ENCODE measurements around the gene KAT8.

KAT8 gene

DNA sequence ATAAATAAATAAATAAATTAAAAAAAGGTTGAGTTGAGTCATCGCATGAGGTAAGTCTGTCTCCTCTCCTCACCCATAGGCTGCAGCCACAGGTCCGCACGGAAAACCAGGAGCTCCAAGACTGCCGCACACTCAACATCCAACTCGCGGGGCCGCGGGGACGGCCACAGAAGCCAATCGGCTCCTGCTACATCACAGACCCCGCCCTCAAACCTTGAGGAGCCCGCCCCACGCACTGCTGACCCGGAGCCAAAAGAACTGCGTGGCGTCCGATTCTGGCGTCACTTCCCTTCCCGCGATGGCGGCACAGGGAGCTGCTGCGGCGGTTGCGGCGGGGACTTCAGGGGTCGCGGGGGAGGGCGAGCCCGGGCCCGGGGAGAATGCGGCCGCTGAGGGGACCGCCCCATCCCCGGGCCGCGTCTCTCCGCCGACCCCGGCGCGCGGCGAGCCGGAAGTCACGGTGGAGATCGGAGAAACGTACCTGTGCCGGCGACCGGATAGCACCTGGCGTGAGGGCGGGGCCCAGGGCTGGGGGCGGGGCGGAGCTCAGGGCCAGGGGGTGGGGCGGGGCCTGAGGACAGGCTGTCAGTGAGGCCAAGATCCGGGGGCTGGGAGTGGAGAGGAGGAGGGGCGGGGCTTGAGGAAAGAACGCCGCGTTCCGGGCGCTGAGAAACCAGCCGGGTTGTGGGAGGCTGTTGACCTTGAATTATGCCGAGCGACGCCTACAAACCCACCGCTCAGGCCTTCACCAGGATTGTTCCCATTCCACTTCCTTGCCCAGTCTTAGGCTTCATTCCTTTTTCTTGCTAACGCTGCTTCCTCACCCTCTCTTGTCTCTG lies at the start of gene KAT8:
Gene KAT8, plus strand, starts transcription at position 281 of the 839 bp plus-strand sequence. Its CDS starts 18 bp downstream, at position 299.
- TF ChIP-seq, protein P1, sequence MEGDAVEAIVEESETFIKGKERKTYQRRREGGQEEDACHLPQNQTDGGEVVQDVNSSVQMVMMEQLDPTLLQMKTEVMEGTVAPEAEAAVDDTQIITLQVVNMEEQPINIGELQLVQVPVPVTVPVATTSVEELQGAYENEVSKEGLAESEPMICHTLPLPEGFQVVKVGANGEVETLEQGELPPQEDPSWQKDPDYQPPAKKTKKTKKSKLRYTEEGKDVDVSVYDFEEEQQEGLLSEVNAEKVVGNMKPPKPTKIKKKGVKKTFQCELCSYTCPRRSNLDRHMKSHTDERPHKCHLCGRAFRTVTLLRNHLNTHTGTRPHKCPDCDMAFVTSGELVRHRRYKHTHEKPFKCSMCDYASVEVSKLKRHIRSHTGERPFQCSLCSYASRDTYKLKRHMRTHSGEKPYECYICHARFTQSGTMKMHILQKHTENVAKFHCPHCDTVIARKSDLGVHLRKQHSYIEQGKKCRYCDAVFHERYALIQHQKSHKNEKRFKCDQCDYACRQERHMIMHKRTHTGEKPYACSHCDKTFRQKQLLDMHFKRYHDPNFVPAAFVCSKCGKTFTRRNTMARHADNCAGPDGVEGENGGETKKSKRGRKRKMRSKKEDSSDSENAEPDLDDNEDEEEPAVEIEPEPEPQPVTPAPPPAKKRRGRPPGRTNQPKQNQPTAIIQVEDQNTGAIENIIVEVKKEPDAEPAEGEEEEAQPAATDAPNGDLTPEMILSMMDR (IDR thresholded peaks at IDR 0.05), result no peak
- Histone ChIP-seq H3K4me1 (ENCODE audit: control insufficient read depth in 1 of 2, insufficient read depth in 1 of 2, low read depth in 1 of 2, low read length in 1 of 2) (peaks cover 52 to 59% of the 10 kb centered on the region in 2 experiments), H3K27ac (peak within 1 kb of the TSS; percentile 99), H3K27me3 (no peaks in the 10 kb centered on the region), H3K36me3 (peaks cover 27% of the 10 kb centered on the region), H3K4me3 (ENCODE audit: low read depth in 1 of 2, low read length in 1 of 2) (peak within 1 kb of the TSS; percentile 70 to 99), H3K9me3 (no peaks in the 10 kb centered on the region)

DNA sequence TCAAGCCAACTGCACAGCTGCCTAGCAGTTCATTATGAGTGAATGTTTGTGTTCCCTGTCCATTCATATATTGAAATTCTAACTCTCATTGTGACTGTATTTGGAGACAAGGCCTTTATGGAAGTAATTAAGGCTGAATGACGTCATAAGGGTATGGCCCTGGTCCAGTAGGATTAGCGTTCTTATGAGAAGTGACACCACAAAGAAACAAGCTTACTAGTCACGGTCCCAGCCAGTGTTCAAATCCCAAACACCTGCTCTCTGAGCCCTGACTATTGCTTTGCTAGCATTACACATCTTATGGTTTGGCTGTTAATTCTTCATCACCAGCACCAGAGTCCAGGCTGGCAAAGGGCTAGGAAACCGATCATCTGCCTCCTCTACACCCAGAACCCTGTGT lies 45.6 kb upstream of the KAT8 start:
- no peak overlapping the region for H3K4me3 ChIP-seq (ENCODE audit: low read depth in 1 of 2, low read length in 1 of 2)

DNA sequence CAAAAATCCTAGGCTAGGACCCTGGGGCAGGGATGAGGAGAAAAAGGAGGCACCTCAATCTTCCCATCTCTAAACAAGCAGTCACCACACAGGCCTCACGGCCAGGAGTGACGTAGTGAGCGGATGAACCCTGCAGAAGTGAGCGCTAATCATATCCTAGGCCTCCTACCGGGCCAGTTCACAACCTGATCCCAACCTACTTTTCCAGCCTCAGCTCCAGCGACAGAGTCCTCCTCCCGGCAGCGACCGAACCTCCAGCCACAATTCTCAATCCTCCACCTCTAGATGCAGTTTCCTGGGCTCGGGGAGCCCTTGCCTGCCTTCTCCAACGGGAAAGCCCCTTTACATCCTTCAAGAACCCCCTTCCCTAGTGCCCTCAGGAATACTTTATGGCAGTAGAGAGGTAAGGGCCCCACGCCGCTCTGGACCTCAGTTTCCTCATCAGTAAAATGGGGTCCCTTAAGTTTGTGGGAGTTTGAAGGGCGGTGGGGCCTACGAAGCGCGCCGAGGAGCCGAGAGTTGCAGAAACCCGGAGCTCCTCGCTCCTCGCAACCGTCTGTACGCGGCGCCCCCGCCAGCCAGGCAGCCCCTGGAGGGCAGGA lies 44.8 kb upstream of the KAT8 start:
- Histone ChIP-seq H3K27me3 (no peaks in the 10 kb centered on the region), H3K4me1 (ENCODE audit: control insufficient read depth in 1 of 2, insufficient read depth in 1 of 2, low read depth in 1 of 2, low read length in 1 of 2) (peaks cover 26 to 30% of the 10 kb centered on the region in 2 experiments), H3K27ac (peak overlapping the region; percentile 95), H3K4me3 (ENCODE audit: low read depth in 1 of 2, low read length in 1 of 2) (peak overlapping the region; percentile 98), H3K9me3 (no peaks in the 10 kb centered on the region), H3K36me3 (peaks cover 16% of the 10 kb centered on the region)
- TF ChIP-seq, protein P1 (IDR thresholded peaks at IDR 0.05), result no peak

More for the DNA sequence above, 45.6 kb upstream of the KAT8 start:
- TF ChIP-seq, protein P1 (IDR thresholded peaks at IDR 0.05), result no peak
- H3K9me3 ChIP-seq, result no peaks in the 10 kb centered on the region
- H3K27me3 ChIP-seq, result no peaks in the 10 kb centered on the region
- H3K36me3 ChIP-seq, result peaks cover 9% of the 10 kb centered on the region
- H3K27ac ChIP-seq, result peak overlapping the region; percentile 95
- H3K4me1 ChIP-seq (ENCODE audit: control insufficient read depth in 1 of 2, insufficient read depth in 1 of 2, low read depth in 1 of 2, low read length in 1 of 2), result peaks cover 26 to 30% of the 10 kb centered on the region in 2 experiments

- Histone ChIP-seq H3K36me3 (peaks cover 23% of the 10 kb centered on the region), H3K4me3 (ENCODE audit: low read depth in 1 of 2, low read length in 1 of 2) (peak overlapping the region; percentile 98), H3K27me3 (no peaks in the 10 kb centered on the region), H3K9me3 (no peaks in the 10 kb centered on the region), H3K27ac (peak overlapping the region; percentile 95), H3K4me1 (ENCODE audit: control insufficient read depth in 1 of 2, insufficient read depth in 1 of 2, low read depth in 1 of 2, low read length in 1 of 2) (peaks cover 26 to 30% of the 10 kb centered on the region in 2 experiments)
- TF ChIP-seq, protein P1 (IDR thresholded peaks at IDR 0.05), result no peak
Observed at GRCh38 chr16:31073142-31073969, 44.1 kb upstream of the KAT8 start.
